SK-N-SH (cell line): Measurements from ENCODE around the gene NHLRC2.

ENCODE experiments used
- EP300 ChIP-seq, 2 experiments: IDR thresholded peaks; 2 replicates each; pipeline versions ENCODE4 v1.4.0 to v1.6.1; 2012; ENCODE audit warnings: borderline replicate concordance in 1 of 2, low read depth in 1 of 2, low read length in 1 of 2
- REST ChIP-seq: IDR thresholded peaks from 2 replicates; pipeline ENCODE4 v1.6.1; 2012; ENCODE audit warnings: mild to moderate bottlenecking, low read depth, low read length, moderate library complexity
- TCF12 ChIP-seq: IDR thresholded peaks from 2 replicates; pipeline ENCODE4 v1.4.0; 2012

- TF ChIP-seq REST, result no peak
- no peak for TF ChIP-seq EP300 (IDR thresholded peaks at IDR 0.05; ENCODE audit: borderline replicate concordance in 1 of 2, low read depth in 1 of 2, low read length in 1 of 2)
- no peak for TF ChIP-seq TCF12
Measured at GRCh38 chr10:113930482-113931057, 76.1 kb downstream of the NHLRC2 start.
